K562 (cell line): ENCODE results near the gene TM9SF3.

Experiments
- DMBX1 ChIP-seq: fragments of 250-450 bp; sonication (Bioruptor Pico); IDR thresholded peaks from 2 replicates; pipeline ENCODE4 v1.8.0; 2022; ENCODE audit warnings: inconsistent platforms, mild to moderate bottlenecking, moderate library complexity, borderline replicate concordance
- PRDM10 ChIP-seq: fragments of 450-650 bp; IDR thresholded peaks from 2 replicates; pipeline ENCODE4 v1.6.1; 2018; ENCODE audit not compliant: partially characterized antibody
- UBTF ChIP-seq, 2 experiments: IDR thresholded peaks; 2 replicates each; pipeline ENCODE4 v1.6.1; 2012; ENCODE audit warnings: improper control_type of control experiment in 2 of 2, low read depth in 2 of 2, low read length in 2 of 2, borderline replicate concordance in 1 of 2

DNA sequence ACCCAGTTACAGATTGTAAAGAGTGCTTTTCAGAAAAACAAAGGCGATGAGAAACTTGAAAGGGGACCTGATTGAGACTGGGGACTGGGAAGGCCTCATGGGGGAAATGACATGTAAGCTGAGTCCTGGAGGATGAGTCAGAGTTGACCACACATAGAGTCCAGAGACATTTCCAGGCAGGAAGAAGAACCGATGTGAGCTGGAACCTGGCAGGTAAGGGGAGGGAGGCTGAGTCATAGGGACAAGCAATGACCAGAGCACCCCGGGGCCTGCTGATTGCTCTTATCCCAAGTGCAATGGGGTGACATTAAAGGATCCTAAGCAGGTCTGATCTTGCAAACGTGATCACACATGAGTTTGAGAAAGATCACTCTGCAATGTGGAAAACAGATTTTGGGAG is 84.8 kb downstream of the TM9SF3 start:
- TF ChIP-seq DMBX1 (no peak), PRDM10 (no peak), UBTF (IDR thresholded peaks at IDR 0.05; ENCODE audit: borderline replicate concordance in 1 of 2, low read depth in 2 of 2, low read length in 2 of 2) (no peak)
